Stomach smooth muscle (tissue), 2 donors: ENCODE measurements around the gene KCNN4.
"Not testable (repeated sequence)": the region's sequence is repeated elsewhere in the genome, so short reads cannot be mapped to it uniquely, and the experiment has no call there.

ENCODE experiments used
- H3K27ac ChIP-seq: one replicate; pipeline ENCODE4 v1.7.0; 2013; ENCODE audit warnings: mild to moderate bottlenecking, low read length, inconsistent platforms
- H3K27me3 ChIP-seq, 2 donors: one replicate each; pipeline ENCODE4 v1.7.0; 2013; ENCODE audit warnings: low read length in 2 of 2; ENCODE audit not compliant: insufficient read depth in 2 of 2, control insufficient read depth in 1 of 2
- H3K36me3 ChIP-seq, 2 donors: one replicate each; pipeline ENCODE4 v1.7.0; 2013; ENCODE audit warnings: low read length in 2 of 2; ENCODE audit not compliant: control insufficient read depth in 2 of 2, insufficient read depth in 2 of 2
- H3K4me1 ChIP-seq: one replicate; pipeline ENCODE4 v1.7.0; 2013; ENCODE audit warnings: low read length; ENCODE audit not compliant: control insufficient read depth, insufficient read depth
- H3K4me3 ChIP-seq, 2 donors: one replicate each; pipeline ENCODE4 v1.7.0; 2013; ENCODE audit warnings: low read length in 2 of 2
- H3K9ac ChIP-seq, 2 donors: one replicate each; pipeline ENCODE4 v1.7.0; 2013; ENCODE audit warnings: low read length in 2 of 2, mild to moderate bottlenecking in 1 of 2
- H3K9me3 ChIP-seq, 2 donors: one replicate each; pipeline ENCODE4 v1.7.0; 2013; ENCODE audit warnings: low read length in 2 of 2; ENCODE audit not compliant: control insufficient read depth in 2 of 2
- donor health status: healthy.
- donor health status: Pancreatic carcinoma.

The KCNN4 gene

GRCh38 chr19:43773725-43774102 lies 7.1 kb downstream of the KCNN4 start:
- Histone ChIP-seq H3K36me3 (no peaks in the 10 kb centered on the region), H3K27ac (no peak overlapping the region), H3K4me1 (peaks cover 14% of the 10 kb centered on the region), H3K9me3 (no peaks in the 10 kb centered on the region), H3K9ac (no peak overlapping the region), H3K4me3 (no peak overlapping the region), H3K27me3 (peaks cover 23% of the 10 kb centered on the region in 2 donors)

GRCh38 chr19:43769256-43769655 lies 11.5 kb downstream of the KCNN4 start:
- H3K9me3 ChIP-seq = no peaks in the 10 kb centered on the region
- no peaks in the 10 kb centered on the region for H3K36me3 ChIP-seq
- no peak overlapping the region for H3K9ac ChIP-seq
- peaks cover 9 to 10% of the 10 kb centered on the region in 2 donors for H3K27me3 ChIP-seq
- peaks cover 4% of the 10 kb centered on the region for H3K4me1 ChIP-seq
- no peak overlapping the region for H3K4me3 ChIP-seq
- no peak overlapping the region for H3K27ac ChIP-seq

DNA sequence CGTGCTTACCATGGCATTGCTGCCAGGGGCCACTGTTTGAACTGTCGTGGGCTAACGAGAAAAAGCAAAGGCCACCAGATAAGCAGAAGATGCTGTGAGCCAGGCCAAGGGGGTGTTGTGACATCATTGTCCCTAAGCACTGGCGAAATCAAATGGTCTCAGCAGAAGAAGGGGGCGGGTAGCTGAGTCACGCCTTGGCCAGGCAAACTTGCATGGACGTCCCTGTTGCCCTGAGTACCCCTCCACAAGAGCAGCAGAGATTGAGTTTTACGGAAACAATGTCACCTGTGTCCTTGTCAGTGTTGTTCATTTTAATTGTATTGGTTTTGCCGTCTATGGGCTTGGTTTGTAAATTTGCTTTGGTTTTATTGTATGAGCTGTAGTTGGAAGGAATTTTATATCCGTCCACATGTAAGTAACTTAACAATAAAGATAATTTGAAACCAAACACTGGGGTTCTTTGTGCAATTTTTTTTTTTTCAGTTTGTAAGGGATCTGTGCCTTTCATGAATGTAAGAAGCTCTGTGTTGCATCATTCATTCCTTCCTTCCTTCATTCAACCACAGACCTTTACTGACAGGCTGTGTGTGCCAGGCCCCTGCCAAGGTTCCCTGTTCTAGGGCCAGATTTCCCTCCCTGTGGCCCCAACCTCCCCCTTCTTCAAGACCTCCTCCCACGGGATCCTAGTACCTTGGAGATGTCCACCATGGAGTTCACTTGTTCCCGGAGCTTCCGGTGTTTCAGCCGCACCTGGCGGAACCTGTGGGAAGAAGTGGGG lies 12.3 kb downstream of the KCNN4 start:
- Histone ChIP-seq H3K9ac (no peak overlapping the region), H3K27ac (no peak overlapping the region)

GRCh38 chr19:43767818-43768217 lies 13.0 kb downstream of the KCNN4 start:
- Histone ChIP-seq H3K9me3 (no peaks in the 10 kb centered on the region), H3K27ac (no peak overlapping the region), H3K27me3 (peaks cover 0 to 4% of the 10 kb centered on the region in 2 donors), H3K4me3 (no peak overlapping the region), H3K4me1 (no peaks in the 10 kb centered on the region), H3K36me3 (no peaks in the 10 kb centered on the region), H3K9ac (no peak overlapping the region)

More for the DNA sequence above, 12.3 kb downstream of the KCNN4 start:
- peaks cover under 1 to 4% of the 10 kb centered on the region in 2 donors for H3K27me3 ChIP-seq
- no peaks in the 10 kb centered on the region for H3K9me3 ChIP-seq
- H3K4me3 ChIP-seq = no peak overlapping the region
- no peaks in the 10 kb centered on the region for H3K4me1 ChIP-seq
- no peaks in the 10 kb centered on the region for H3K36me3 ChIP-seq

DNA sequence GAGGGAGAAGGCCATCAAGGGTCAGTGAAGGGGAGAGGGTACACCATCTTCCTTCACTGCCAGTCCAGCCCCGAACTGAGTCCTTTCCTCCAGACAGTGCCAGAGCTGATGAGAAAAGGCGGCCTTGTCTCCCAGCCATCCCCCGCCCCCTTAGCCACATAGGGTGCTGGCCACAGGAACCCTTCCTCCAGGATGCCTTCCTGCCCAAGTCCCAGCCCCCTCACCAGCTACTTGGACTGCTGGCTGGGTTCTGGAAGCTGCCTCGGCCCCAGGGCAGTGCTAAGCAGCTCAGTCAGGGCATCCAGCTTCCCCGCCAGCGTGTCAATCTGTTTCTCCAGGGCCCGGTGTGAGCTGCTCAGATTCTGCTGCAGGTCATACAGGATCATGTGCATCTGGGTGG lies 13.5 kb downstream of the KCNN4 start:
- H3K27ac ChIP-seq = no peak overlapping the region

DNA sequence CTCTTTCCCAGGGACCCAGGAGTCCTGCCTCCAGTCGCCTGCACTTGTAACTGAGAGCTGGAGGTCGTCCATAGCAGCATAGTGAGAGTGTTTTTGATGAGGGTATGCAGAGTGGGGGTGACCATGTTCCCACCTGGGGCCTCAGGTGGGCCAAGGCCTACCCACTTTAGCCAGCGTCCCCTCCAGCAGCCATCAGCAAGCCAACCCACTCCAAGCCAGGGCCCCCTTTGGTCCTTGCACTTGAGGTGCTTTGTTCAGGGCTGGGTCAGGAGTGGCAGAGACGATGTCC lies 14.1 kb downstream of the KCNN4 start:
- Histone ChIP-seq H3K4me1 (no peaks in the 10 kb centered on the region), H3K4me3 (no peak overlapping the region), H3K9ac (no peak overlapping the region), H3K27me3 (peaks cover 0 to 2% of the 10 kb centered on the region in 2 donors), H3K36me3 (no peaks in the 10 kb centered on the region), H3K27ac (no peak overlapping the region), H3K9me3 (no peaks in the 10 kb centered on the region)

More for the DNA sequence above, 13.5 kb downstream of the KCNN4 start:
- no peak overlapping the region for H3K9ac ChIP-seq
- H3K4me1 ChIP-seq = no peaks in the 10 kb centered on the region
- H3K9me3 ChIP-seq = no peaks in the 10 kb centered on the region
- H3K4me3 ChIP-seq = no peak overlapping the region
- H3K36me3 ChIP-seq = no peaks in the 10 kb centered on the region
- H3K27me3 ChIP-seq = peaks cover 0 to 2% of the 10 kb centered on the region in 2 donors

GRCh38 chr19:43765109-43765876 lies 15.5 kb downstream of the KCNN4 start:
- H3K9me3 ChIP-seq = no peaks in the 10 kb centered on the region
- no peaks in the 10 kb centered on the region for H3K4me1 ChIP-seq
- H3K9ac ChIP-seq = no peak overlapping the region
- H3K36me3 ChIP-seq = no peaks in the 10 kb centered on the region
- no peak overlapping the region for H3K4me3 ChIP-seq
- peaks cover 0 to 2% of the 10 kb centered on the region in 2 donors for H3K27me3 ChIP-seq
- no peak overlapping the region for H3K27ac ChIP-seq

DNA sequence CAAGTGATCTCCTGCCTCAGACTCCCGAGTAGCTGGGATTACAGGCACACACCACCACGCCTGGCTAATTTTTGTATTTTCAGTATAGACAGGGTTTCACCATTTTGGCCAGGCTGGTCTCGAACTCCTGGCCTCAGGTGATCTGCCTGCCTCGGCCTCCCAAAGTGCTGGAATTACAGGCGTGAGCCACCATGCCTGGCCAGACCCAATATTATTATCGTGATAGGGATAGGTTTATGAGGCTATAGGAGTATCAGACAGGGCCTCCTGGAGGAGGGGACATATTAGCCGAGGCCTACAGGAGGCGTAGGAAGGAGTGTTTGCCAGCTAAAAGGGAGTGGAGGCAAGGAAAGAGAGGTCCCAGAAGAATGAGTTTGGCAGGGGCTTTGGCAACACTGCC lies 16.1 kb downstream of the KCNN4 start:
- H3K4me1 ChIP-seq, H3K9ac ChIP-seq, H3K36me3 ChIP-seq, H3K4me3 ChIP-seq, H3K9me3 ChIP-seq, H3K27ac ChIP-seq, H3K27me3 ChIP-seq: not testable (repeated sequence)

DNA sequence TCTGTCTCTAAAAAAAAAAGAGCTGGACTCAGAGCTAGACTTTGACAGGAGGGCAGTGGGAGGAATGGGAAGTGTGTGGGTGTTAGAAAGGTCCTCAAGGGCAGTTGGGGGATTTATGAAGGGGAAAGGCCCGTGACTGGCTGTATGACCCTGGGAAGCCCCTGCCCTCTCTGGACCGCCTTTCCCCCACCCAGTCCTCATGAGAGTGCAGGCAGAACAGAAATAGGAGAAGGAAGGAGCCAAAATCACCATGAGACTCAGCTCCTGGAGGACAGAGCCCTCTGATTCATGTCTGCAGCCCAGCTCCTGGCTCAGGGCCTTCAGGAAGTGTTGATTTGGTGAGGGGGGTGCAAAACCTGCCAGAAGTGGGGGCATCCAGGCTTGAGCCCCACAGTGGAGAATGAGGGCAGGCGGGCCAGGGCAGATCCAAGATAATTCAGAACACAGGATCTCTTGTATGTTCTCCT lies 17.3 kb downstream of the KCNN4 start:
- no peak overlapping the region for H3K27ac ChIP-seq
- H3K36me3 ChIP-seq = no peaks in the 10 kb centered on the region
- no peak overlapping the region for H3K9ac ChIP-seq
- no peak overlapping the region for H3K4me3 ChIP-seq
- H3K4me1 ChIP-seq = no peaks in the 10 kb centered on the region
- H3K9me3 ChIP-seq = no peaks in the 10 kb centered on the region
- H3K27me3 ChIP-seq = no peaks in the 10 kb centered on the region

- H3K9me3 ChIP-seq = no peaks in the 10 kb centered on the region
- H3K27ac ChIP-seq = no peak overlapping the region
- H3K4me1 ChIP-seq = no peaks in the 10 kb centered on the region
- H3K4me3 ChIP-seq = no peak overlapping the region
- no peaks in the 10 kb centered on the region for H3K27me3 ChIP-seq
- no peak overlapping the region for H3K9ac ChIP-seq
- no peaks in the 10 kb centered on the region for H3K36me3 ChIP-seq
Measured at GRCh38 chr19:43762814-43763213, 18.0 kb downstream of the KCNN4 start.

GRCh38 chr19:43760941-43761340 lies 19.8 kb downstream of the KCNN4 start:
- Histone ChIP-seq H3K4me3 (no peak overlapping the region), H3K27ac (no peak overlapping the region), H3K4me1 (no peaks in the 10 kb centered on the region), H3K9ac (no peak overlapping the region), H3K9me3 (no peaks in the 10 kb centered on the region), H3K27me3 (no peaks in the 10 kb centered on the region), H3K36me3 (no peaks in the 10 kb centered on the region)
